ENCODE results near the gene HDLBP.
"Not testable (repeated sequence)": the region's sequence is repeated elsewhere in the genome, so short reads cannot be mapped to it uniquely, and the experiment has no call there.

The HDLBP gene

GRCh38 chr2:241279828-241280227 lies 35.6 kb downstream of the HDLBP start:
- peaks cover 19% of the 10 kb centered on the region for H3K36me3 ChIP-seq (replicated peaks; ENCODE audit: low read depth, low read length)
- H3K79me2 ChIP-seq (ENCODE audit: low read length), result peaks cover 55% of the 10 kb centered on the region
- H3K4me1 ChIP-seq (ENCODE audit: low read length), result peaks cover 4% of the 10 kb centered on the region; the same call in 1 of the 2 replicates
- peaks cover 7% of the 10 kb centered on the region; the same call in 1 of the 2 replicates for H3K9me3 ChIP-seq (ENCODE audit: insufficient read depth, low read length)
- 0 out of 2 replicates have a peak, but pooled peaks cover 15% of the 10 kb centered on the region for H4K20me1 ChIP-seq (ENCODE audit: insufficient read depth, low read length)
- TF ChIP-seq EZH2phosphoT487 (IDR thresholded peaks at IDR 0.05; ENCODE audit: low read depth), result no peak
- TF ChIP-seq, protein P1, sequence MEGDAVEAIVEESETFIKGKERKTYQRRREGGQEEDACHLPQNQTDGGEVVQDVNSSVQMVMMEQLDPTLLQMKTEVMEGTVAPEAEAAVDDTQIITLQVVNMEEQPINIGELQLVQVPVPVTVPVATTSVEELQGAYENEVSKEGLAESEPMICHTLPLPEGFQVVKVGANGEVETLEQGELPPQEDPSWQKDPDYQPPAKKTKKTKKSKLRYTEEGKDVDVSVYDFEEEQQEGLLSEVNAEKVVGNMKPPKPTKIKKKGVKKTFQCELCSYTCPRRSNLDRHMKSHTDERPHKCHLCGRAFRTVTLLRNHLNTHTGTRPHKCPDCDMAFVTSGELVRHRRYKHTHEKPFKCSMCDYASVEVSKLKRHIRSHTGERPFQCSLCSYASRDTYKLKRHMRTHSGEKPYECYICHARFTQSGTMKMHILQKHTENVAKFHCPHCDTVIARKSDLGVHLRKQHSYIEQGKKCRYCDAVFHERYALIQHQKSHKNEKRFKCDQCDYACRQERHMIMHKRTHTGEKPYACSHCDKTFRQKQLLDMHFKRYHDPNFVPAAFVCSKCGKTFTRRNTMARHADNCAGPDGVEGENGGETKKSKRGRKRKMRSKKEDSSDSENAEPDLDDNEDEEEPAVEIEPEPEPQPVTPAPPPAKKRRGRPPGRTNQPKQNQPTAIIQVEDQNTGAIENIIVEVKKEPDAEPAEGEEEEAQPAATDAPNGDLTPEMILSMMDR (IDR thresholded peaks at IDR 0.05; ENCODE audit: low read depth, low read length), result no peak
- no peak overlapping the region for H3K4me2 ChIP-seq (ENCODE audit: low read length)
- no peak overlapping the region for H3K27ac ChIP-seq (ENCODE audit: low read length)
- H3K27me3 ChIP-seq (ENCODE audit: low read depth, low read length), result no peaks in the 10 kb centered on the region
- H3K4me3 ChIP-seq (ENCODE audit: low read length), result no peak overlapping the region
- no peak overlapping the region for H3K9ac ChIP-seq (ENCODE audit: low read length)
- H2AFZ ChIP-seq (ENCODE audit: low read depth, low read length), result no peak overlapping the region

DNA sequence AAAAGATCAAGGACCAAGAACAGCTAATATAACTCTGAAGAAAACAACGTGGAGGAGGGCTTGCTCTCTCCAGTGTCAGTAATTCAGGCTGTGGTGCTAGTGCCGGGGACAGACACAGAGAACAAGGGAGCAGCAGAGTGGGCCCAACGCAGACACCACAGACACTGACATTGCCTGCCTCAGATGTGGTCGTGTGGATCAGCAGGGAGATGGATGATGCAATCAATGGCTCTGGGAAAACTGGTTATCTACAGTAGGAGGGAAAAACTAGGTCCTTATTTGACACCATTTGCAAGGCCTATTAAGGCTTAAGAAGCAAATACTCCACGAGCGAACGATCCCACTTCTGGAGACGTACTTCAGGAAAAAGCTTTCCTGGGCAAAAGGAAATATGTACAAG lies 36.1 kb downstream of the HDLBP start:
- H3K79me2 ChIP-seq (ENCODE audit: low read length), result peaks cover 57% of the 10 kb centered on the region
- H4K20me1 ChIP-seq (ENCODE audit: insufficient read depth, low read length), result 0 out of 2 replicates have a peak, but pooled peaks cover 14% of the 10 kb centered on the region
- peaks cover 22% of the 10 kb centered on the region for H3K36me3 ChIP-seq (replicated peaks; ENCODE audit: low read depth, low read length)
- TF ChIP-seq EZH2phosphoT487 (IDR thresholded peaks at IDR 0.05; ENCODE audit: low read depth), result no peak
- TF ChIP-seq, protein P1 (IDR thresholded peaks at IDR 0.05; ENCODE audit: low read depth, low read length), result no peak
- no peak overlapping the region for H3K4me2 ChIP-seq (ENCODE audit: low read length)
- no peak overlapping the region for H2AFZ ChIP-seq (ENCODE audit: low read depth, low read length)
- H3K9me3 ChIP-seq (ENCODE audit: insufficient read depth, low read length), result peaks cover 7% of the 10 kb centered on the region; the same call in 1 of the 2 replicates
- H3K4me1 ChIP-seq (ENCODE audit: low read length), result peaks cover 4% of the 10 kb centered on the region; the same call in 1 of the 2 replicates
- H3K4me3 ChIP-seq (ENCODE audit: low read length), result no peak overlapping the region
- no peak overlapping the region for H3K27ac ChIP-seq (ENCODE audit: low read length)
- H3K27me3 ChIP-seq (ENCODE audit: low read depth, low read length), result no peaks in the 10 kb centered on the region
- no peak overlapping the region for H3K9ac ChIP-seq (ENCODE audit: low read length)

DNA sequence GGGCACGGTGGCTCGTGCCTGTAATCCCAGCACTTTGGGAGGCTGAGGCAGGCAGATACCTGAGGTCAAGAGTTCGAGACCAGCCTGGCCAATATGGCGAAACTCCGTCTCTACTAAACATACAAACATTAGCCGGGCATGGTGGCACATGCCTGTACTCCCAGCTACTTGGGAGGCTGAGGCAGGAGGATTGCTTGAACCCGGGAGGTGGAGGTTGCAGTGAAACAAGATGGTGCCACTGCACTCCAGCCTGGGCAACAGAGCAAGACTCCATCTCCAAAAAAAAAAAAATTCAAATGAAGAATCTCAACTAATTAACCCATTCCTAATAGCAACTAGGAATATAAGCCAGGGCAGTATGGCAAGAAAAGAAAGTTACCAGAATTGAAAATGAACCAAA lies 37.2 kb downstream of the HDLBP start:
- not testable (repeated sequence) for H3K4me2 ChIP-seq (ENCODE audit: low read length); H3K9ac ChIP-seq (ENCODE audit: low read length); H3K4me3 ChIP-seq (ENCODE audit: low read length); H3K9me3 ChIP-seq (ENCODE audit: insufficient read depth, low read length); H3K4me1 ChIP-seq (ENCODE audit: low read length); H2AFZ ChIP-seq (ENCODE audit: low read depth, low read length); H3K27ac ChIP-seq (ENCODE audit: low read length); H3K27me3 ChIP-seq (ENCODE audit: low read depth, low read length)
- Histone ChIP-seq H3K36me3 (replicated peaks; ENCODE audit: low read depth, low read length) (peaks cover 22% of the 10 kb centered on the region), H3K79me2 (ENCODE audit: low read length) (peaks cover 61% of the 10 kb centered on the region), H4K20me1 (ENCODE audit: insufficient read depth, low read length) (0 out of 2 replicates have a peak, but pooled peaks cover 13% of the 10 kb centered on the region)

DNA sequence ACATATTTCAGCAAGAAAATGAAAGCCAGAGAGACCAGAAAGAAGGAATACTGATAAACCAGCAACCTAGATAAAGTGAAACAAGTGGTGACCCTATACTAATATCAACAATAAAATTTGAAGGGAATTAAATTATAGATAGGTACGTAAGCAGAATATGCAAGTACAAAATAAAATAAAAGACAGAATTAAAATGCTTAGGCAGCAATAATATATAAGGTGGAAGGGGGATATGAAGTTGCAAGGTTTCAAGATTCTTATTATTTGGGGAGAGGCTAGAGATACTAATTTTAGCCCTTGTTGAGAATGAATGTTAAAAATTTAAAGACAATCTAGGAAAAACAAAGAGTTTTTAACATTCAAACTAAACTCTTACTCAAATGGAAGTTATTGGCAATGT lies 39.6 kb downstream of the HDLBP start:
- Histone ChIP-seq H2AFZ (ENCODE audit: low read depth, low read length) (no peak overlapping the region), H4K20me1 (ENCODE audit: insufficient read depth, low read length) (peaks cover 15% of the 10 kb centered on the region), H3K9me3 (ENCODE audit: insufficient read depth, low read length) (peaks cover 7% of the 10 kb centered on the region; the same call in 1 of the 2 replicates)

More for the DNA sequence above, 39.6 kb downstream of the HDLBP start:
- Histone ChIP-seq H3K79me2 (ENCODE audit: low read length) (peaks cover 80% of the 10 kb centered on the region), H3K4me2 (ENCODE audit: low read length) (no peak overlapping the region), H3K4me3 (ENCODE audit: low read length) (no peak overlapping the region), H3K4me1 (ENCODE audit: low read length) (peaks cover 14% of the 10 kb centered on the region), H3K36me3 (replicated peaks; ENCODE audit: low read depth, low read length) (peaks cover 22% of the 10 kb centered on the region), H3K9ac (ENCODE audit: low read length) (no peak overlapping the region), H3K27me3 (ENCODE audit: low read depth, low read length) (no peaks in the 10 kb centered on the region), H3K27ac (ENCODE audit: low read length) (no peak overlapping the region)
- no peak for TF ChIP-seq EZH2phosphoT487 (IDR thresholded peaks at IDR 0.05; ENCODE audit: low read depth)
- TF ChIP-seq, protein P1 (IDR thresholded peaks at IDR 0.05; ENCODE audit: low read depth, low read length), result no peak

Data from OCI-LY3 (cell line).